ENCODE data around the gene ADGRE3. TPM values are rescaled to one million over a fixed set of nuclear protein-coding genes. Genes with fewer than 3 reads are reported as not detected.

Gene ADGRE3
- total and polyA plus RNA-seq, 2 of the 4 experiments (the other 2 are of a cell fraction): not detected

- CTCF ChIA-PET: interaction anchor here (1.1 to 1.7 kb wide), 2 partner anchors 115 to 116 kb away, joined by 4 to 7 read pairs; no protein-coding TSS in a partner anchor
- Histone ChIP-seq H2AK9ac (replicated peaks; ENCODE audit: low read depth, low read length, poor library complexity) (peak within 1 kb of the TSS; percentile 91), H3K9me1 (ENCODE audit: insufficient read depth, low read length) (peaks cover 4% of the 10 kb centered on the region; the same call in 1 of the 2 replicates), H3K79me1 (ENCODE audit: low read depth in 1 of 2, low read length in 2 of 2) (peaks cover 15 to 18% of the 10 kb centered on the region in 2 experiments; a peak in 3 of 4 replicates), H4K91ac (ENCODE audit: insufficient read depth, low read depth, low read length) (peak within 1 kb of the TSS; percentile 99), H2AK5ac (ENCODE audit: low read depth, low read length) (no peak within 1 kb of the TSS), H2BK15ac (ENCODE audit: low read depth, low read length) (peak within 1 kb of the TSS; percentile 96; the same call in 1 of the 3 replicates), H3K4ac (ENCODE audit: low read depth, low read length) (peak within 1 kb of the TSS; percentile 99), H3K4me1 (ENCODE audit: control insufficient read depth, insufficient read depth, low read length) (no peaks in the 10 kb centered on the region), H3K27me3 (ENCODE audit: control insufficient read depth, insufficient read depth, low read length) (no peaks in the 10 kb centered on the region), H2AFZ (replicated peaks; ENCODE audit: low read length, poor library complexity) (peak within 1 kb of the TSS; percentile 98), H3K9me3 (ENCODE audit: control insufficient read depth, insufficient read depth, low read length) (no peaks in the 10 kb centered on the region), H3K18ac (ENCODE audit: low read depth, low read length) (peak within 1 kb of the TSS; percentile 99), H2BK120ac (ENCODE audit: low read depth, low read length) (peak within 1 kb of the TSS; percentile 98), H2BK20ac (ENCODE audit: low read depth, low read length) (peak within 1 kb of the TSS; percentile 85), H3K23ac (ENCODE audit: low read depth, low read length) (peak within 1 kb of the TSS; percentile 99; the same call in 1 of the 2 replicates), H3K4me3 (ENCODE audit: insufficient read depth, low read depth, low read length) (peak within 1 kb of the TSS; percentile 97), H2BK5ac (ENCODE audit: low read depth, low read length, poor library complexity, severe bottlenecking) (peak within 1 kb of the TSS; percentile 96), H3K14ac (replicated peaks; ENCODE audit: low read depth, low read length) (peak within 1 kb of the TSS; percentile 99), H4K20me1 (ENCODE audit: insufficient read depth, low read length) (no peaks in the 10 kb centered on the region), H4K5ac (ENCODE audit: low read depth, low read length) (peak within 1 kb of the TSS; percentile 100), H3K9ac (ENCODE audit: low read depth, low read length) (peak within 1 kb of the TSS; percentile 98), H3K56ac (ENCODE audit: extremely low read depth, insufficient read depth, low read length) (peak within 1 kb of the TSS; percentile 98), H3K36me3 (ENCODE audit: control insufficient read depth, insufficient read depth, low read length) (peaks cover 9% of the 10 kb centered on the region), H4K8ac (ENCODE audit: low read depth in 2 of 2, low read length in 2 of 2) (peak within 1 kb of the TSS; percentile 95 to 100), H3K4me2 (ENCODE audit: low read depth, low read length) (peak within 1 kb of the TSS; percentile 78), H3K27ac (ENCODE audit: insufficient read depth, low read length) (peak within 1 kb of the TSS; percentile 99)
- dilution Hi-C loops (cut with HindIII; ENCODE audit: low sequenced_read_pairs, unreplicated experiment): no loop called here
- intact Hi-C loops (cut with micrococcal nuclease): no loop called here
- WGBS, 2 experiments (ENCODE audit: extremely low coverage in 2 of 2, insufficient read length in 1 of 2): 0% methylated on average over 27 of the region's 66 CpGs; no CpG with 5 or more reads in 1 of the 2 experiments
- BruUV-seq (replicated peaks): no TSS peak
- POLR2A ChIA-PET (ENCODE audit: unreplicated experiment): interaction anchor here (0.6 kb wide), 1 partner anchor 1408 kb away, joined by 22 read pairs; no protein-coding TSS in a partner anchor
- in situ Hi-C loops (cut with MboI; ENCODE audit: low sequenced_read_pairs): loop anchor here (5.0 kb wide), 1 partner anchor 118 kb away; the partner anchor contains the start of gene NDUFB7
- ATAC-seq (ENCODE audit: low read depth): peak; percentile 98
- peak; percentile 83 for DNase-seq
- TF ChIP-seq CEBPB (IDR thresholded peaks at IDR 0.05; ENCODE audit: low read depth, low read length) (no peak), POLR2A (IDR thresholded peaks at IDR 0.05; ENCODE audit: low read depth, low read length) (peak; percentile 84), FOS (IDR thresholded peaks at IDR 0.05; ENCODE audit: low read depth, low read length) (no peak), RCOR1 (IDR thresholded peaks at IDR 0.05; ENCODE audit: insufficient replicate concordance, low read length) (no peak), MXI1 (IDR thresholded peaks at IDR 0.05; ENCODE audit: borderline replicate concordance, low read depth, low read length) (peak; percentile 75; the same call in 1 of the 2 replicates), SMC3 (IDR thresholded peaks at IDR 0.05; ENCODE audit: low read depth, low read length) (no peak), CTCF (conservative IDR thresholded peaks at IDR 0.05; ENCODE audit: low read depth, low read length) (no peak), MAZ (IDR thresholded peaks at IDR 0.05; ENCODE audit: borderline replicate concordance, low read depth, low read length) (peak; percentile 15; the same call in 1 of the 2 replicates), ELK1 (IDR thresholded peaks at IDR 0.05; ENCODE audit: borderline replicate concordance, low read depth, low read length) (peak; percentile 57; the same call in 1 of the 2 replicates), USF2 (IDR thresholded peaks at IDR 0.05; ENCODE audit: low read depth, low read length) (no peak), RFX5 (IDR thresholded peaks at IDR 0.05; ENCODE audit: low read depth, low read length) (no peak), CHD1 (IDR thresholded peaks at IDR 0.05; ENCODE audit: low read depth, low read length) (no peak)
Measured at GRCh38 chr19:14689598-14690503, 15.2 kb upstream of the ADGRE3 start, which contains the start of gene ZNF333. Gene ZNF333, plus strand, starts transcription at chr19:14690048. Its CDS starts 3,444 bp downstream, at chr19:14693492.
